CD4-positive, alpha-beta T cell treated with Interleukin-6 at 100 ng/mL for 8 hours (primary cell): ENCODE data around the gene CACNA1I.
A peak's percentile ranks its signal among the peaks of the same experiment; 100 is the strongest.

Experiments
- DNase-seq: peaks from one replicate; pipeline ENCODE4 v3.0.0-alpha.2; 2020; ENCODE audit warnings: mixed read lengths, low spot score

CACNA1I gene

GRCh38 chr22:39651053-39651996 lies 80.8 kb downstream of the CACNA1I start:
- DNase-seq, result no peak

- DNase-seq, result no peak
These were observed 82.6 kb downstream of the CACNA1I start for GRCh38 chr22:39652990-39653786.

GRCh38 chr22:39653787-39654077 lies 83.2 kb downstream of the CACNA1I start:
- no peak for DNase-seq

DNA sequence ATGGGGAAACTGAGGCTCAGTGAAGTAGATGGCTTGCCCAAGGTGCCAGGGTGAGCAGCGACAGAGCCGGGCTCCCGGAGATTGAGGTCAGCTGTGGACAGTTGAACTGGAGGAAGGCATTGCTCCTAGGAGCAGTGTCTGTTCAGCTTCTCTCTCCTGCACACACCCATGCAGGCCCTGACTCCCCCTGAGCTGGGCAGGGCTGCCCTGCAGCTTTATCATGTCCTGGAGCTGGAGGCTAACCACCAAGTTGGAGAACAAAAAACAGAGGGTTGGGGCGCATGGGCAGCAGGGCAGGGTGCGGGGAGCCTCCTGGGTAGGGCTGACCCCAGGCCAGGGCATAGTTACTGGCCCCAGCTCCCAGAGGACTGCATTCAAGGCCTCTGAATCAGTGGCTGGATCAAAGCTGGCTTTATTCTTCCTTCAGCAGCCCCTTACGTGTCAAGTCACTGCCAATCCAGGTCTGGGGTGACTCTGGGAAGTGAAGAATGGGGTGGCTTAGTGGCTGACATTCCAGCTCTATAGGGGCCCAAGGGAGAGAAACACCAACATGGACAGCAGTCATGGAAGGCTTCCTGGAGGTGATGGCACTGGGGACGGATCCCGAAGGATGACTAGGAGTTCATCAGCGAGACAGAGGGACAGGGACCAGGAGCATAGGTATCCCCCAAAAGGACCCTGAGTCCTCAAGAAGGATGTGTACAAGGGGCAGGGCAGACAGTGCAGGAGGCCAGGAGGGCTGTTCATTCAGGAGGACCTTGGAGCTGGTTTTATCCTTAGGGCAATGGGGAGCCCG lies 83.8 kb downstream of the CACNA1I start:
- DNase-seq, result no peak

DNA sequence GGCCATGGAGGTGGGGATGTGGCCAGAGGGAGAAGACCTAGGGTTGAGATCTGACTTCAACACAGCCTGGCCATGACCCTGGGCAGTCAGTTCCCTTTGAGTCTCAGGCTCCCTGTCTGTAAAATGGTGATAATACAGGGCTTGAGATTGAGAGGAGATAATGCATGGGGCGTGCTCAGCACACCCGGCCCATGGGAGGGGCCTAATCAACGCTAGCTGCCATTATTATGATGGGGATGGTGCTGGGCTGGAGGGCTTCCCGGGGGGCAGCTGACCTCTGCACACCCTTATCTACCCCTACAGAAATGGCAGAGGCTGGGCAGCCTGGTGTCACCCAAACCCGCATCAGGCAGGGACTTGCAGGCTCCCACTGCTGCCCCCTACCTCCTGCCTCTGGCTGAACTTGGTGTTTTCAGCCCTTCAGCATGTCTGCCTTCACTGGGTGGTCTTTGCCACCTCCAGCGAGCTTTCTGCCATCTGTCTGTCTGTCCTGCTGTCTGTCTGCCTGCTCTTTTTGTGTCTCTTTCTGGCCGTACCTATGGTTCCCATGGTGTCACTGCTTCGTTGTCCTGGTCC lies 84.5 kb downstream of the CACNA1I start:
- DNase-seq, result no peak

DNA sequence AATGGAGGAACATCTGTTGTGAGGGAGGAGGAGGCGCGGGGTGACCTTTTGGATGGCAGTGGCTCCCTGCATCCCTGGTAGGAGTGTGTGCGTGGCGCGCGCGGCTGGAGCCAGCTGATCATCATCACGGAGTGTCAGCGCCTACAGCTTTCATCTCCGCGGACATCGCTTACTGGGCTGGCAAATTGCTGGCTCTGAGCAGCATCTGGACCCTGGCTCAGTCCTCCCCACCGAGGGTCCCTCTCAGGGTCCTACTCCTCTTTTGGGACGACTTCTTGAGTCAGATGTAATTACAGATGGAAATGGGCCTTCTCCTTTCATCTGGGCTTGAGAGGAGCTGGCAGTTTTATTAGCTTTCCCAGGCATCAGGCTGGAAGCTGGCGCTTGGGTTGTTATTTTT lies 85.3 kb downstream of the CACNA1I start:
- no peak for DNase-seq

GRCh38 chr22:39656495-39657490 lies 86.2 kb downstream of the CACNA1I start:
- DNase-seq, result no peak

DNA sequence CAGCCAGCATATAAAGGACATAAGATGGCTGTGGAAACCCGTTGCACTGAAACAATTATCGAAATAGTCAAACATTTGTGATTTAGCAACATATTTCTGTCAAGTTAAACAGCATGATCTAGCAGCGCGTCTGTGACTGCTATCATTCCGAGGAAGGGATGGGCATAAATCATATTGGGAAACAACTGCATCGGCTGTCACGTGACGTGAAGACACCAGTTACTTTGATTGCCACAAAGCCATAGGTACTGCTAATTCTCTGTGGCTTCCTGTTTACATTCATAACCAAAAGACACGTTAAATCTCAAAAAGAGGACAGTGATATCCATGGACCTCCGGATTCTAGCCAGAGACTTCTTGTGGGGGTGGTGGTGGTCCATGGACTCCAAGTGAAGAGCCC lies 87.8 kb downstream of the CACNA1I start:
- peak; percentile 71 for DNase-seq

DNA sequence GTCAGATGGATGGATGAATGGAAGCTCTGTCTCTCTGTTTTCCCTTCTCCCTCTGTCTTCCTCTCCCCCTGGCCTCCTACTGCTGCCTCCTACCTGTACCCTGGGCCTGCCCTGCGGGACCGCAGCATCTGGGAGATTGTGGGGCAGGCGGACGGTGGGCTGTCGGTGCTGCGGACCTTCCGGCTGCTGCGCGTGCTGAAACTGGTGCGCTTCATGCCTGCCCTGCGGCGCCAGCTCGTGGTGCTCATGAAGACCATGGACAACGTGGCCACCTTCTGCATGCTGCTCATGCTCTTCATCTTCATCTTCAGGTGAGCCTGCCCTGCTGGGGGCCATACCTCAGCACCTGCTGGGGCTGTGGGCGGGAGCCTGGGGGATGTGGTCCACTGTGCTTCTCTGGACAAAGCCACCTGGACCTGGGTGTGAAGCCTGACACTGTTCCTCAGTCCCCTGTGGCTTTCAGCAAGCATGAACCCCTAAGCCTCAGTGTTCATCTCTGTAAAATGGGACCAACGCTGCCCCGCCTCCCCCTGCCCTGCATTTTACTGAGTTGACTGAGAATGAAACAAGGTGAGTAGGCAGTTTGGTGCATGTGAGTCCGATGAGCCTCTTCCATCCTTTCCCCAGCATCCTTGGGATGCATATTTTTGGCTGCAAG lies 88.4 kb downstream of the CACNA1I start:
- no peak for DNase-seq

DNA sequence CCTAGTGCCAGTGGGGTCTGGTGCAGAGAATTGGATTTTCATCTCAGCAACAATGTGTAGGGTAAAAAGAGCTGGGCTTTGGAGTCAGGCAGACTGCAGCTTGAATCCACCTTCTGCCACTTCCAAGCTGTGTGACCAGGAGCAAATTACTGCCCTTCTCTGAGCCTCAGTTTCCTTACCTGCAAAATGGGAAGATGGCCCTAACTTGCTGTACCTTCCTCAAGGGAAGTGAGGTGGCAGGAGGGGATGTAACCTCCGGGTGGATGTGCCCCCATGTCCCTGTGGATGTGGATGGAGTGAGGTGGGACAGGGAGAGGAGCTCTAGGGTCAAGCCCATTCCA lies 90.9 kb downstream of the CACNA1I start:
- no peak for DNase-seq

DNA sequence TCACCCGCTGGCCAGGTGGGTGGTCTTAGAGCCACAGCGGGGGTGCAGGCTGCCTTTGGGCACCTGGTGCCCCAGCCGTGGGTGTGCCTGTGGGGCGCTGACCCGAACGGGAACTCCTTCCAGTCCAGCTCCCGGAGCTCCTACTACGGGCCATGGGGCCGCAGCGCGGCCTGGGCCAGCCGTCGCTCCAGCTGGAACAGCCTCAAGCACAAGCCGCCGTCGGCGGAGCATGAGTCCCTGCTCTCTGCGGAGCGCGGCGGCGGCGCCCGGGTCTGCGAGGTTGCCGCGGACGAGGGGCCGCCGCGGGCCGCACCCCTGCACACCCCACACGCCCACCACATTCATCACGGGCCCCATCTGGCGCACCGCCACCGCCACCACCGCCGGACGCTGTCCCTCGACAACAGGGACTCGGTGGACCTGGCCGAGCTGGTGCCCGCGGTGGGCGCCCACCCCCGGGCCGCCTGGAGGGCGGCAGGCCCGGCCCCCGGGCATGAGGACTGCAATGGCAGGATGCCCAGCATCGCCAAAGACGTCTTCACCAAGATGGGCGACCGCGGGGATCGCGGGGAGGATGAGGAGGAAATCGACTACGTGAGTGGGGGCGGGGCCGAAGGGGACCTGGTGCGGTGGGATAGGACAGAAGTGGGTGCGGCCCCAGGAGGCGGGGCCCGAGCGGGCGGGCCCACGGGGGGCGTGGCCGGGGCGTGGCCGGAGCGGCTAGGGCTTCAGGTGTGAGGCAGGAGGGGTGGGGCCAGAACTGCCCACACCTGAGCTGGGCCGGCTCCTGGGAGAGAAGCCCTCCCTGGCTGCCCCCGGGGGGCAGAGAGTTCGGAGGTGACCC lies 91.5 kb downstream of the CACNA1I start:
- DNase-seq, result peak; percentile 85

GRCh38 chr22:39662686-39663052 lies 92.1 kb downstream of the CACNA1I start:
- DNase-seq, result no peak

DNA sequence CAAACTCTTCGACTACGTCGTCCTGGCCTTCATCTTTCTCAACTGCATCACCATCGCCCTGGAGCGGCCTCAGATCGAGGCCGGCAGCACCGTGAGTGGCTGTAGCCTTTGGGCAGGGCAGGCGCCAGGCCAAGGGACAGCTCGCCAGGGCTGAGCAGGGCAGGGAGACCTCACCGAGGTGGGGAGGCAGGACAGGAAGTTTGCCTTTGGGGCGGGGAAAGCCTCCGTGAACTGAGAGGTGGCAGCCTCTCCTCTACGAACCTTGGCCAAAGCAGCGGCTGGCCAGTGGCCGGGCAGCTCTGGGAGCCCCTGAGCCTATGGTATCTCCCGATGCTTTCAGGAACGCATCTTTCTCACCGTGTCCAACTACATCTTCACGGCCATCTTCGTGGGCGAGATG lies 93.2 kb downstream of the CACNA1I start:
- no peak for DNase-seq

DNA sequence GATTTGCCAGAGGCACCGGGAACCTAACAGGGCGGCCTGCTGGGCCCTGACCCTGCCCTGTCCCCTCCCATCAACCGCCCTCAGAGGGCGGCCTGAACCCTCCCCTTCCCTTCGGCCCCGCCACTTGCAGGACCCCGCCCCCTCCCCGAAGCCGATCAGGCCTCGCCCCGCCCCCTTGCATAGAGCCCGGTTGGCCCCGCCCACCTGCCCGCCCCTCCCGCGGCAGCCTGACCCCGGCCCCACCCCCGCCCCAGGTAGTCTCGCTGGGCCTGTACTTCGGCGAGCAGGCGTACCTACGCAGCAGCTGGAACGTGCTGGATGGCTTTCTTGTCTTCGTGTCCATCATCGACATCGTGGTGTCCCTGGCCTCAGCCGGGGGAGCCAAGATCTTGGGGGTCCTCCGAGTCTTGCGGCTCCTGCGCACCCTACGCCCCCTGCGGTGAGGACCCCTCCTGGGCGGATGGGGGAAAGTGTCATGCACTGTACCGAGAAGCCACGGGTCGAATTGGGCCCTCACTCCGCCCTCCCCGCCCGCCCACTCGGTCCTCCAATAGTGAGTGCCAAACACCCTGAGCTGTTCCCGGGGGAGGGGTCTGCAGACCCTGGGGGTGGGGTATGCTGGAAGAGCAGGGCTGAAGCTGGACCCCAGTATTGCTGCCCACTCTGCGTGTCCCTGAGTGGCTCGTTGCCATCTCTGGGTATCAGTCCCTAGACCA lies 94.1 kb downstream of the CACNA1I start:
- peak; percentile 36 for DNase-seq

DNA sequence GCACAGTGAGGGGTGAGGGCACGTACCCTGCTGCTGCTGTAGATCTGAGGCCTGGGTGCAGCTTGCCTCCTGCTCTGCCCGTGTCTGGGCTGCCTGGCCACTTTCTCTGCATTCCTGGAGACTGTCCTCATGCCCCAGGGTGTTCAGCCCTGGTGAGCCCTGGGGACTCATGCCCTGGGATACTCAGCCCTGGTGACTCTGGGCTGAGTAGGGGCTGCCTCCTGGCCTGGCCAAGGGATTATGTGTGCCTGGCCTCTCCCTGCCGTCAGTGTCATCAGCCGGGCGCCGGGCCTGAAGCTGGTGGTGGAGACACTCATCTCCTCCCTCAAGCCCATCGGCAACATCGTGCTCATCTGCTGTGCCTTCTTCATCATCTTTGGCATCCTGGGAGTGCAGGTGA lies 94.7 kb downstream of the CACNA1I start:
- DNase-seq, result no peak

DNA sequence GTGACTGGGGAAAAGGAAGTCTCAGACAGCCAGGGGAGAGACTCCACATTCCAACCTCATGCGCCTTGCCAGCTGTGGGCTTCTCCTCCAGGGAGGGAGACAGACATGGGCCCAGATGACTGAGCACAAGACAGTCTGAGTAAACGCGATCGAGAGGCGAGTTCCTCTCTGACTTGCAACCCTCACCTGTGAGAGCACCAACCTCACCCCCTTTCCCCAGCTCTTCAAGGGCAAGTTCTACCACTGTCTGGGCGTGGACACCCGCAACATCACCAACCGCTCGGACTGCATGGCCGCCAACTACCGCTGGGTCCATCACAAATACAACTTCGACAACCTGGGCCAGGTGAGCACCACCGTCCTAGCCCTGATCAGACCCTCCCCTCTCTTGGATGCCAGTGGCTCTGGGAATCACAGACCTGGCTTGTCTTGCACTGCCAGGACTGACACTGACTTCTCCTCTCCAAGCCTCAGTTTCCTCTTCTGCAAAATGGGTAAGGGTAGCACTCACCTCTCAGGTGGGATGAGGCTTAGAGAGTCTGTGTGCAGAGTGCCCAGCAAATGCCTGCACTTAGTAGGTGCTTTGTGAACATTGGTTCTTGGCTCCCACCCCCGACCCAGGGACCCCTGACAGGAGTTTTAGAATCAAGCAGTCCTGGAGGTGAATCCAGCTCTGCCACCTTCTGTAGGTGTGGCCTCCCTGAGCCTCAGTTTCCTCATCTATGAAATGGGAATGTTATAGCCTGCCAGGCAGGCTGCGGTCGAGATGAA lies 95.3 kb downstream of the CACNA1I start:
- no peak for DNase-seq

DNA sequence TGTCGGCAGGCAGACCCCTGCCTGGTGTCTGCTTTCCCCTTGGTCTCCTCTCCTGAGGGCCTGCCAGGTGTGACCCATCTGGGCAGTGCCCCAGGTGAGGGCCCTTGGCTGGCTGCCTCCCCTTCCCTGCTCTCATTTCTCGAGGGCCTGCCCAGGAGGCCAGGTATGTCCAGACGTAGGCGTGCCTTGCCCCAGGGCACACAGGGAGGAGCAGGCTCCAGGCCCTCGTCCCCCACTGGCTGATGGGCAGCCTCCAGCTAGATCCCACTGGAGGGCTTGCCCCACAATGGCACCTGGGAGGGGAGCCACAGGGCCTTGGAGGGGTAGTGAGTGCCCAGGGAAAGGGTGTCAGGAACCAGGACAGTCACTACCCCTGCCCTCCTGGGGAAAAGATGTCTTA lies 95.9 kb downstream of the CACNA1I start:
- DNase-seq, result no peak

GRCh38 chr22:39666926-39667325 lies 96.4 kb downstream of the CACNA1I start:
- DNase-seq, result no peak
